GDM1 (cell line): ENCODE data around the gene ZNF681.
"Not testable (repeated sequence)": the region's sequence is repeated elsewhere in the genome, so short reads cannot be mapped to it uniquely, and the experiment has no call there.

Experiments used
- DNase-seq: peaks from one replicate; lab custom pipeline; 2025; lab: John Stamatoyannopoulos, UW

ZNF681 gene

DNA sequence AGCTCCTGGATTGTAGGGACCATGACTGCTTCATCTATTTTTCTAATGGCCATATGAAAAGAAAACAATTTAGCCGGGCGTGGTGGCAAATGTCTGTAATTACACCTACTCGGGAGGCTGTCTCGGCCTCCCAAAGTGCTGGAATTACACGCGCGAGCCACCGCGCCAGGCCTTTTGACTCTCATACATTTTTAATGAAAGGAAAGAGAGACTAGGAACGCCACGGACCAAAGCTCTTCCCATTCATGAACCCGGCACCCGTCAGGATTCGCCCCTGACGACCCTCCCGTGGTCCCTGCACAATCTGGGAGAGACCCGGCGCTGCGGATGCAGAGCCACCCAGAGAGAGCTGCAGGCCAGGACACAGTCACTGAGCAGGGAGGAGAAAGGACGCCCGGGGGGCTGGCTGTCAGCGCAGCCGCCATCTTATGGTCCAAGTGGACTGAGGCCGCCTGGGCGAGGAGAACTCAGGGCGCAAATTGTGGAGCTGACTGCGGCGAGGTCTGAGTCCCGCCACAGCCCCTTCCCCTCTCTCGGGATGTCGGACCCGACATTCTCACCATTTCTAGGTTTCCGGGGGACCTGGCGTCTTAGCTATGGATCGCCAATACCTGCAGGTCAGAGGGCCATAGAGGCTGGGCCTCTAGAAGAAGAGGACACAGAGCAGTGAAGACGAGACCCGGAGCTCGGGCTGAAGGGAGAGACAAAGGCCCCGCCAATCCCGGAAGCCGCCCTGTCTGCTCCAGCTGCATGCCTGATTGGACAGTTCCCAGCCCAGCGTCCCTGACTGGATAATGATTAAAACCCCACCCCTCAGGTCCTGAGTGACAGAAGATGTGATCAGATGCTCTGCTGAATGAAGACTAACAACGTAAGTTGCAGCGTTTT, at the start of gene ZNF681:
Gene ZNF681 (minus strand): TSS at position 705 of the 888 bp plus-strand sequence. CDS start 142 bp downstream, at position 563.
- DNase-seq: peak; percentile 87

GRCh38 chr19:23804676-23805075, 46.0 kb upstream of the ZNF681 start:
- no peak for DNase-seq

GRCh38 chr19:23802290-23802689, 43.6 kb upstream of the ZNF681 start:
- no peak for DNase-seq

- no peak for DNase-seq
Observed at GRCh38 chr19:23801803-23802202, 43.1 kb upstream of the ZNF681 start.

GRCh38 chr19:23800868-23801267, 42.2 kb upstream of the ZNF681 start:
- no peak for DNase-seq

DNA sequence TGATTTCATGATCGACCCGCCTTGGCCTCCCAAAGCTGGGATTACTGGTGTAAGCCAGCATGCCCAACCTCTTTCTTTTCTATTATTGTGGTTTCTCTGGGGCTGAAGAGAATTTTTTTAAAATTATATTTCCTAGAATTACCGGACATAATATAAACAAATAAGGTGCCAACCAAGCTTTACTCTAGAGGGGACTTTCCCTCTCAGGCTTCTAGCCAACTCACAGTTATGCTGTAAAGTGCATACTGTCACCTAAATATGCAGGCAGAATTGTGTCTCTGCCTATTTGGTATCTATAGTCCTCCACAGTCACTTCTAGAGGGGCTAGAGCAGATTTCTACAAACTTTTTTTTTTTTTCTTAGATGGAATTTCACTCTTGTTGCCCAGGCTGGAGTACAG, 41.6 kb upstream of the ZNF681 start:
- DNase-seq: no peak

- no peak for DNase-seq
Observed at GRCh38 chr19:23799321-23799720, 40.6 kb upstream of the ZNF681 start.

- no peak for DNase-seq
Observed at GRCh38 chr19:23795462-23795861, 36.8 kb upstream of the ZNF681 start.

DNA sequence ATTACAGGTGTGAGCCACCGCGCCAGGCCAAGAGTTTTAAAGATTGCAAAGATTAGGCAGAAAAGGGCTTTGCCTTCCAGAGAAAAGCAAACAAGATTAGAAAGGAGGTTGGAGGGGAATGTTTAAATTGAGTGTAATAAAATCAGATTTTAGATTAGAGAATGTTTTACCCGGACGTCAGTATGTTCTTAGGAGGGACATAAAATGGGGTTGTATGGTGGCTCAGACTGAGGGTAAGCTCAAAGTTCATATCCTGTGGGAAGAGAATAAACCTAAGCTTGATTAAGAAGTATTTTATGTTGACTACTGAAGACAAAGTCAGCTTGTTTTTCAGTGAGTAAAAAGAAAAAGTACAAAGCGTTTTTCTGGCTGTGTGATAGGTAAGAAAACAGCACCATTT, 34.1 kb upstream of the ZNF681 start:
- DNase-seq: no peak

DNA sequence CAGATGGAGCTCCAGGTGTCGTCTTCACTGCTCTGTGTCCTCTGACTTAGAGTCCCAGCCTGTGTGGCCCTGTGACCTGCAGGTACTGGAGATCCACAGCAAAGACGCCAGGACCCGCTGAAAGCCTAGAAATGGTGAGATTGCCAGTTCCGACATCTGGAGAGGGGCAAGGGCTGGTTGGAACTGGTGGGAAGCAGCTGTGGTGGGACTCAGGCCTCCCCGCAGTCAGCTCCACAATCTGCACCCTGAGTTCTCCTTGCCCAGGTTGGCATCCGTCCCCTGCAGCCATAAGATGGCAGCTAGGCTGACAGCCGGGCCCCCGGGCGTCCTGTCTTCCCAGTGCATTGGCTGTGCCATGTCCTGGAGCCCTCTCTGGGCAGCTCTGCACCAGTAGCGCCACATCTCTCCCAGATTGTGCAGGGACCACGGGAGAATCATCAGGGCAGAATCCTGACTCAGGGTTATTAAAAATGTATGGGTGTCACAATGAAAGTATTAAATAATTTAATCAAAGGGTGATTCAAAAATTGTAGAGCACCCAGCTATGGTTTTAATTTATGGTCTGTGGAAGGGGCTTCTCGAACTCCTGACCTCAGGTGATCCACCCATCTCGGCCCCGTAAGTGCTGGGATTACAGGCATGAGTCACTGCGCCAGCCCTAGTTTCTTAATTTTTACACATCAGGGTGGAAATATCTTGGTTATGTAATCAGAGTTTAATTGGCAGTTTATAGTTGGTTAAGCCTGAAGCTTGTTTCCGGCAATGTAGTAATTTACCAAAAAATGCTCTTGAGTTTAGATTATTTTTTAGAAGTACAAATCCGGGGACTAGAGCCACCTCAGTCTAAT, 32.2 kb upstream of the ZNF681 start:
- DNase-seq: no peak

GRCh38 chr19:23789246-23789645, 30.6 kb upstream of the ZNF681 start:
- DNase-seq: no peak

DNA sequence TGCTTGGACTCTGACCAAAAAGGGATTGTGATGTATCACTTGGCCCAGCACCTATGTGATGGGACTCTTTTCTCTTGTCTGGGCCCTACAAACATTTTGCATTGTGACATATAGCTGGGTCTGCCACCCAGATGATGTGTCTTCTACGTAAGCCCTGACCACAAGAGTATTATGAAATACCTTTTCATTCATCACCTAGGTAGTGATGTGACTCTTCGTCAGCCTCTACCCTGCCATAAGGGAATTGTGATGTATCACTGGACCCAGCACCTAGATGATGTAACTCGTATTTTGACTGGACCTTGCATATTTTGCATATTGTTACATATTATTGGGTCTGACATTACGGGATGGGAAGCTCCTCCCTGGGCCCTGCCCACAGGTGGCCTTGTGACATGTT, 29.7 kb upstream of the ZNF681 start:
- no peak for DNase-seq

- DNase-seq: no peak
Observed at GRCh38 chr19:23787106-23787505, 28.4 kb upstream of the ZNF681 start.

GRCh38 chr19:23785982-23786381, 27.3 kb upstream of the ZNF681 start:
- no peak for DNase-seq

GRCh38 chr19:23784274-23784673, 25.6 kb upstream of the ZNF681 start:
- no peak for DNase-seq

DNA sequence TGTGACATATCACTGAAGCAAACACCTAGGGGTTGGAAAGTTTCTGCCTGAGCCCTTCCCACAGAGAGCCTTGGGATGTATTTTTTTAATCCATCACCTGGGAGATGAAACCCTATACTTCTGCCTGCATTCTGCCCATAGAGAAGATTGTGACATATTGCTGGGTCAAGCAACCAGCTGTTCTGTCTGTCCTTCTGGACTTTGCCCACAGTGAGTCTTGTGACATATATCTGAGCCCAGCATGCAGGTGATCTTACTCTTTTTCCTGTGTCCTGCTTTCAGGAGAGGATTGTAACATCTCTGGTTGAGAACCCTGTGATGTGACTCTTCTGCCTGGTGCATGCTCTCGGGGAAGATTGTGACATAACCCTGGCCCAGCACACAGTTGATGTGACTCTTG, 24.9 kb upstream of the ZNF681 start:
- no peak for DNase-seq

DNA sequence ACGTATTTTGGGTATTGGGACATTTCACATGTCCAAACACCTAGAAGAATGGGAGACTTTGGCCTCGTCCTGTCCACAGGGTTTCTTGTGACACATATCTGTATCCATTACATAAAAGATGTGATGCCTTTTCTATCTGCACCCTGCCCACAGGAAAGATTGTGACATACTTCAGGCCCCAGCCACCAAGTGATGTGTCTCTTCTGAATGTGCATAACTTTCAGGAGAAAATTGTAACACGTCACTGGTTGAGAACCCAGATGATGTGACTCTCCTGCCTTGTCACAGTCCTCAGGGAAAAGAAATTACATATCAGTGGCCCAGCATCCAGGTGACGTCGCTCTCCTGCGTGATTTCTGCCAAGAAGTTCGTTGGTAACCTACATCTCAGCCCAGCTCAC, 21.0 kb upstream of the ZNF681 start:
- no peak for DNase-seq

GRCh38 chr19:23778566-23778965, 19.9 kb upstream of the ZNF681 start:
- no peak for DNase-seq

- not testable (repeated sequence) for DNase-seq
Observed at GRCh38 chr19:23778036-23778435, 19.3 kb upstream of the ZNF681 start.

DNA sequence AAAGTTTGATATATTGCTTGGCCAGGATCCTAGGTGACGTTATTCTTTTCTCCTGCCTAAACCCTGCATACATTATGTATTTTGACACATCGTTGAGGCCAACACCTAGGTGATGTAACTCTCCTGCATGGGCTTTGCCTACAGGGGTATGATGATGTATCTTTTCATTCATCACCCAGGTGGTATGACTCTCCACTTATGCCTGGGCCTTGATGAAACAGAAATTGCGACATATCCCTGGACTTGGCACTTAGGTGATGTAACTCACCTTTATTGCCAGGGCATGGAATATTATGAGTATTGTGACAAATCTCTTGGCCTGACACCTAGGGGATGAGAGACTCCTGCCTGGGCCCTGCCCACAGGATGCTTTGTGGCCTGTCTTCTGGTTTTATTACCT, 18.5 kb upstream of the ZNF681 start:
- no peak for DNase-seq

- DNase-seq: no peak
Observed at GRCh38 chr19:23776507-23777205, 18.0 kb upstream of the ZNF681 start.

DNA sequence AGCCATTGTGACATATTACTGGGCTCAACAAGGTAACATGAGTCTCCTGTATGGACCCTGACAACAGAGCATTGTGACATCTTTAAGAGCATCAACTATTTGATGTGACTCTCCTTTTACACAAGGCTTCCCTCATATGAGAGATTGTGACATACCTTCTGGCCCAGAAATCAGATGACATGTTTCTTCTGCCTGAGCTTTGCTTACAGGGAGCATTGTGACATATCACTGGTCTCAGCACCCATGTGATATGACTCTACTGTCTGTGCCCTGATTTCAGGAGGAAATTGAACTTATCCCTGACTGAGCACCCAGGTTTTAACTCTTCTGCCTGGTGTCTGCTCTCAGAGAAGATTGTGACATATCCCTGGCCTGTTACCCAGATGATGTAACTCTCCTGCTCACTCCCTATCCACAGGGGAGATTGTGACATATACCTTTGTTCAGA, 15.9 kb upstream of the ZNF681 start:
- DNase-seq: no peak
